ENCODE data around the gene AGBL4.

DNA sequence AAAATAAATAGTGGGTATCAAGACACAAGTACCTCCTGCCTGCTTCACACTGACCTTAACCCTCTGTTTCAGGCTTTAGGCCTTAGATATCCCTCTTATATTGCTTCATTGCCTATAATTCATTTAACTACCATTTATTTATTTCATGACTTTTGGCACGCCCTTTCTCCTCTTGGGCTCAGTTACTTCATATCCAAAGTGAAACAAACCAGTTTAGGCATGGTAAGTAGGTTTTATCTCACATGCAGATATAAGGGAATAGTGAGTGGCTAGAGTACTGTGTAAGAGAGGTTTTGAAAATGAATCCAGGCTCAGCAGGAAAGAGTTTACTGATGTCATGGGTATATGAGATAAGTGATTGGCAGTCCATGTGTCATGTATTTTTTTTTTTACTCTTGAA, 1177.3 kb downstream of the AGBL4 start:
- no peak for TF ChIP-seq SIN3A (IDR thresholded peaks at IDR 0.05; ENCODE audit: borderline replicate concordance, insufficient read depth, low read length)
- TF ChIP-seq, protein P1, sequence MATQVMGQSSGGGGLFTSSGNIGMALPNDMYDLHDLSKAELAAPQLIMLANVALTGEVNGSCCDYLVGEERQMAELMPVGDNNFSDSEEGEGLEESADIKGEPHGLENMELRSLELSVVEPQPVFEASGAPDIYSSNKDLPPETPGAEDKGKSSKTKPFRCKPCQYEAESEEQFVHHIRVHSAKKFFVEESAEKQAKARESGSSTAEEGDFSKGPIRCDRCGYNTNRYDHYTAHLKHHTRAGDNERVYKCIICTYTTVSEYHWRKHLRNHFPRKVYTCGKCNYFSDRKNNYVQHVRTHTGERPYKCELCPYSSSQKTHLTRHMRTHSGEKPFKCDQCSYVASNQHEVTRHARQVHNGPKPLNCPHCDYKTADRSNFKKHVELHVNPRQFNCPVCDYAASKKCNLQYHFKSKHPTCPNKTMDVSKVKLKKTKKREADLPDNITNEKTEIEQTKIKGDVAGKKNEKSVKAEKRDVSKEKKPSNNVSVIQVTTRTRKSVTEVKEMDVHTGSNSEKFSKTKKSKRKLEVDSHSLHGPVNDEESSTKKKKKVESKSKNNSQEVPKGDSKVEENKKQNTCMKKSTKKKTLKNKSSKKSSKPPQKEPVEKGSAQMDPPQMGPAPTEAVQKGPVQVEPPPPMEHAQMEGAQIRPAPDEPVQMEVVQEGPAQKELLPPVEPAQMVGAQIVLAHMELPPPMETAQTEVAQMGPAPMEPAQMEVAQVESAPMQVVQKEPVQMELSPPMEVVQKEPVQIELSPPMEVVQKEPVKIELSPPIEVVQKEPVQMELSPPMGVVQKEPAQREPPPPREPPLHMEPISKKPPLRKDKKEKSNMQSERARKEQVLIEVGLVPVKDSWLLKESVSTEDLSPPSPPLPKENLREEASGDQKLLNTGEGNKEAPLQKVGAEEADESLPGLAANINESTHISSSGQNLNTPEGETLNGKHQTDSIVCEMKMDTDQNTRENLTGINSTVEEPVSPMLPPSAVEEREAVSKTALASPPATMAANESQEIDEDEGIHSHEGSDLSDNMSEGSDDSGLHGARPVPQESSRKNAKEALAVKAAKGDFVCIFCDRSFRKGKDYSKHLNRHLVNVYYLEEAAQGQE (IDR thresholded peaks at IDR 0.05; ENCODE audit: insufficient read depth in 1 of 2, low read depth in 2 of 2, low read length in 2 of 2) = no peak
